HG03565 (cell line): ENCODE data around the gene IRF4.

Source experiments
- ATAC-seq: cut with Tn5 transposase; IDR thresholded peaks from one replicate; pipeline ENCODE4 v1.9.1; 2021; ENCODE audit warnings: mild to moderate bottlenecking, moderate library complexity; ENCODE audit not compliant: unreplicated experiment

Gene IRF4

GRCh38 chr6:453152-453551 is 61.6 kb downstream of the IRF4 start:
- ATAC-seq = no peak

GRCh38 chr6:454148-454991 is 62.8 kb downstream of the IRF4 start:
- no peak for ATAC-seq

GRCh38 chr6:455006-455585 is 63.5 kb downstream of the IRF4 start:
- no peak for ATAC-seq

GRCh38 chr6:455835-456234 is 64.3 kb downstream of the IRF4 start:
- no peak for ATAC-seq

GRCh38 chr6:456358-456867 is 64.9 kb downstream of the IRF4 start:
- no peak for ATAC-seq

GRCh38 chr6:456887-457286 is 65.3 kb downstream of the IRF4 start:
- no peak for ATAC-seq
